CD4-positive, alpha-beta T cell treated with Interleukin-17A for 4 hours (primary cell): ENCODE measurements around the gene DNAAF1.
A peak's percentile ranks its signal among the peaks of the same experiment; 100 is the strongest.

ENCODE experiments used
- DNase-seq: peaks from one replicate; pipeline ENCODE4 v3.0.0-alpha.2; 2020; ENCODE audit warnings: mixed read lengths

DNAAF1 gene

DNA sequence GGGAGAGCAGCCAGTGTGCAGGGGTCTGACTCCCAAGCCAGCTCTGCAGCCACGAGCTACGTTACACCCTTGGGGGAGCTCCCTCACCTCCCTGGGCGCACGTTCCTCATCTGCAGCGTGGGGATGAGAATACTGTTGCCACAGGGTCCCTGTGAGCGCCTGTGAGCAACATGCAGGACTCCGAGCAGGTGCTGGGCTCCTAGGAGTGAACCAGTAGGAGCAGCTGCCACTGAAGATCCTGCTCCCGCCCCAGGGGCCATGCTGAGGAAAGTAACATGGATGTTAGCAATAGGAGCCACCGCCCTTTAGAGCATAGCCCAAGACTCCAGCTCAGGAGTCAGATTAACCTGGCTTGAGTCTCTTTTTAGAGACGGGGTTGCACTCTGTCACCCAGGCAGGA lies 15.9 kb downstream of the DNAAF1 start:
- no peak for DNase-seq

DNA sequence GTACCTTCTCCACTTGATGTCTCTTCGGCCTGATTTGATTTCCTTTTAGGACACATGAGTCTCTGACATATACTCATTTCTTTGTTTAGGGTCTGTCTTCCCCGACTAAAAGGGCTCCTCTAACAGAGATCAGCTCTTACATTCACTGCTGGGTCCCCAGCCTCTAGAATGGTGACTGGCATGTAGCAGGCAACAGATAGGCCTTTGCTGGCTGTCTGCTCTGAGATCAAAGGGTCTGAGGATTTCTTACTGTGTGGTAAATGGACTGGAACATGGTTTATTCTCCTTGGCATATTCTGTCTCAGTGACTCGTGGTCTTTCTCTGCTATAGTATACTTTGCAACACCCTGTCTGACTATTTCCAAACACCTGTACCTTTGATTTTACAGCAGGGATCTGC lies 16.7 kb downstream of the DNAAF1 start:
- DNase-seq: no peak

DNA sequence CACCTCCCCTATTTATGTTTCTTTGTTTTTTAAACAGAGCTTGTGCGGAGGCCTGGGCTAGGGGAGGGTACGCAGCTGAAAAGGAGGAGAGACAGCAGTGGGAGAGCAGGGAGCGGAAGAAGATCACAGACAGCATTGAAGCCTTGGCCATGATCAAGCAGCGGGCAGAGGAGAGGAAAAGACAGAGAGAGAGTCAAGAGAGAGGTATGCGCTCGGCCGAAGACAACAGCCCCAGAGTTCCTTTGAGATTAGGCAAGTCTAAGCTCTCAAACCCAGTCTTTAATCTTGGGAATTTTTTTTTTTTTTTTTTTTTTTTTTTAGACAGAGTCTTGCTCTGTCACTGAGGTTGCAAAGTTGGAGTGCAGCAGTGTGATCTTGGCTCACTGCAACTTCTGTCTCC lies 20.6 kb downstream of the DNAAF1 start:
- no peak for DNase-seq

DNA sequence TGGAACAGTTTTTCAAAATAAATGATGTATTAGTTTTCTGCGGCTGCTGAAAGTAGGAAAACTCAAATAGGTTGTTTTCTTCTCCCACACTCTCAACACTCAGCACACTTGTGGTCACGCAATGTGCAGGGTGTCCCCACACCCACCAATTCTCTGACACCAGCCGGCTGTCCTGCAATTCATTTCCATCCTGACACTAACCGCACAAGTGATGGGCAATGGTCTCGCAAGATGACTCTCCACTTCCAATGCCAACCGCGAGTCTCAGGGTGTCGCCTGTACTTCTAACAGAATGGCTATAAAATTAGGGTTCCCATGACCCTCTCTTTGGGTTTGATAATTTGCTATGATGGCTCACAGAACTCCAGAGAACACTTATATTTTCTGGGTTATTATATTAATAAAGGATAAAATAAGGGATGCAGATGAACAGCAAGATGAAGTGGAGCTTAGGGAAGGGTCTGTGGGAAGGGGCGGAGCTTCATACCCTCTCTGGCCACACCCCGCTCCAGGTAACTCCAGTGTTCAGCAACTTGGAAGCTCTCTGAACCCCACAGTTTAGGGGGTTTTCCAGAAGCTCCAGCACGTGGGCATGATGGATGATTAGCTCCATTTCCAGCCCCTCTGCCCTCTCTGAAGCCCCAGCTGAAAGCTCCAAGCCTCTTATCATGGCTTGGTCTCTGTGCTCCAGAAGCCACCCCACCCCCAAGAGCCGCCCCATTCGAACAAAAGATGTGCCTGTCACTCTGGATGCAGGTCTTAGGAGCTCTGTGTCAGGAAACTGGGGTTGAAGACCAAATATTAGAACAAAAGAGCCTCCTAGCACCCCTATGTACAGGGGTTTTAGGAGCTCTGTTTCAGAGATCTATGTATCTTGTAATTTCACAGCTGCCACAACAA lies 21.9 kb downstream of the DNAAF1 start:
- DNase-seq: no peak

DNA sequence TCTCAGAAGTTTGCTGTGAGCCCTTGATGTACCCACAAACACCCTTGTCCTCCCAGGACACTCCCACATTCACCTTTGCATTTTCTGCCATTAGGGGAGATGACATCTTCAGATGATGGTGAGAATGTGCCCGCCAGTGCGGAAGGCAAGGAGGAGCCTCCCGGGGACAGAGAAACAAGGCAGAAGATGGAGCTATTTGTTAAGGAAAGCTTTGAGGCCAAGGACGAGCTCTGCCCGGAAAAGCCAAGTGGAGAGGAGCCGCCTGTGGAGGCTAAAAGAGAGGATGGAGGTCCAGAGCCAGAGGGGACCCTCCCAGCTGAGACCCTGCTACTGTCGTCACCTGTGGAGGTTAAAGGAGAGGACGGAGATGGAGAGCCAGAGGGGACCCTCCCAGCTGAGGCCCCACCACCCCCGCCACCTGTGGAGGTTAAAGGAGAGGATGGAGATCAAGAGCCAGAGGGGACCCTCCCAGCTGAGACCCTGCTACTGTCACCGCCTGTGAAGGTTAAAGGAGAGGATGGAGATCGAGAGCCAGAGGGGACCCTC lies 24.7 kb downstream of the DNAAF1 start:
- no peak for DNase-seq

DNA sequence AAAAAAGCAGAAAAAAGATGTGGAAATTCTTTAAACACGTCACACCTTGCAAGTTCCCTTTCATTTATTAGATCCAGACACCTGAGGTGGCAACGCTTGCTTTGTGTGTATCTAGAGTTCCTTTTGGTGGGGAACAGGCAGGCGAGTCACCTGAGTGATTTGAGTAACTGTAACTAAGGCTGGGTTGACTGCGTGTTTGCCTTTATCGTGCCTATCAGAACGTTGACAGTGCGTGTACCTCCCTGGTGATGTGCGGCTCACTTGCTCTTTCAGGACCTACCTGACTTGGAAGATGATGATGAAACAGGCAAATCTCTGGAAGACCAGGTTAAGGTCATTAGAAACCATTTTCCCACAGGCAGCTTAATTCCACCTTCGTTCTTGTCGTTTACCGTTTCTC lies 29.3 kb downstream of the DNAAF1 start:
- DNase-seq: no peak

DNA sequence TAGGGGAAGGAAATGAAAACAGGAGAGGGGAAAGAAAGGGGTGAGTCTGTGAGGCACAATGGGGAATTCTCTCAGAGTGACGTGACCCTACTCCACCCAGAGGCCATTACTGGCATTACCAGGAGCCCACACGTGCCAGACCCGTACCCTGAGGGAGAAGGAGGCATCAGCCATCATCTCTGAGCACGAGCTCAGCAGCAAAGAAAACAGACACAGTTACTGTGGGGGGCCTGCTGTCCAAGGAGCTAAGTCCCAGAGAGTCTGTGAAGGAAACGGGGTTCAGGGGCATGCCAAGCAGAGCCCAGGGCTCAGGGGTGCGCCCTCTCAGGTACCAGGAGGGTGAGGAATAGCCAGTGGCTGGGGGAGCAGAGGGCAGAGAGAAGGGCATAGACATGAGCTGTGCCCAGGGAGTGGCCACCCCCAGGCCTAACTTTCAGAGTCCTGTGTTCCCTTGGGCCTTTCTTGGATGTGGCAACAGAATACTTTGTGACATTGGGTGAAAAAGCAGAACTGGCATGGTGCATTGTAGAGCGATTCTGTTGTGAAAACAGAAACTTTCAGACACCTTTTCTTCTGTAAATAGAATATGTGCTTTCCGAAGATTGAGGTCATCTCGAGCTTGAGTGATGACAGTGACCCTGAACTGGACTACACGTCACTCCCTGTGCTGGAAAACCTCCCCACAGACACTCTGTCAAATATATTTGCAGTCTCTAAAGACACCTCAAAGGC lies 30.4 kb downstream of the DNAAF1 start:
- peak; percentile 61 for DNase-seq

DNA sequence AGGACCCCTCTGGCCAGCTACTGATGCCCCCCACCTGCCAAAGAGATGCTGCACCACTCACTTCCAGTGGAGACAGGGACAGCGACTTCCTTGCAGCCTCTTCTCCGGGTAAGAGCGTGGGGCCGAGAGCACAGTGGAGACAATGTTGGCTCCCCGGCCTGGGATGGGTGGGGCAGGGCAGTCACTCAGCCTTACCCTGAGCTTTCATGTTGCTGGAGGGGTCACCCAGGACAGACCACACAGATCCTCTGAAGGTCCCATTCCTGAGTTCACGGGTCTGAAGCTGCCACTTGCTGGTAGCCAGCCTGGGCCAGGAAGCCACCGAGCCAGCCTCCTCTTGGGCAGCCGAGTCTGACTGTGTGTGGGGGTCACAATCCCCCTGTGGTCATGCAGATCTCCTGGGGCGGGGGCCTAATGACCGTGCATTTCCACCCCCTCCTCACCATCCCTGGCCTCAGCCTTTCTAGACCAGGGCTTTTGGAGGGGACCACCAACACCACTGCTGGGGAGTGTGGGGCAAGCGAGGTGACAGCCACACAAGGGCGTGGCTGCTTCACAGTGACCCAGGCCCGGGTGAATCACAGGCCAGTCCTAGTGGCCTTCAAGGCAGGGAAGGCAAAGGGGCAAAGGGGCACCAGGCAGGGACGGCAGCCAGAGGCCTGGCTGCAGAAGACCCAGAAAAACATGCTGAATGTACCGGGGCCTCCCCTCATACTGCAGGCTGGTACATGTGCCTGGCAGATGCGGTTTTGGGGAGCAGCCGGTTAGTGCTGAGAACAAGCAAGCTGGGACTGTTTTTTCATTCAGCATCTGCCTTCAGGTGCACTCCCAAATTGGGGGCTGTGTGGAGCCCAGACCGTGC lies 31.3 kb downstream of the DNAAF1 start:
- DNase-seq: no peak

DNA sequence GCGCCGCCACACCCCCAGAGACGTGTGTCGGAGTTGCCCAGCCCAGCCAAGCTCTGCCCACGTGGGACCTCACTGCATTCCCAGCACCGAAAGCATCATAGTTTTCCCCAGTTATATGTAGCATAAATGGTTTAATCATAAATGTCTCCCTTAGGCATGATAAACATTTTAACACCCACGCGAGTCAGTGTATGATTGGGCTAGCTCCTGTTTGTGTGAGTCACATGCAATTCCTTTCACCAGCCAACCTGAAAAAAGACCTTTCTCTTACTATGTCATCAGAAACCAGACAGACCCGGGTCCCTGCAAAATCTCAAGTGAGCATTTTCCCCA lies 32.6 kb downstream of the DNAAF1 start:
- DNase-seq: no peak

DNA sequence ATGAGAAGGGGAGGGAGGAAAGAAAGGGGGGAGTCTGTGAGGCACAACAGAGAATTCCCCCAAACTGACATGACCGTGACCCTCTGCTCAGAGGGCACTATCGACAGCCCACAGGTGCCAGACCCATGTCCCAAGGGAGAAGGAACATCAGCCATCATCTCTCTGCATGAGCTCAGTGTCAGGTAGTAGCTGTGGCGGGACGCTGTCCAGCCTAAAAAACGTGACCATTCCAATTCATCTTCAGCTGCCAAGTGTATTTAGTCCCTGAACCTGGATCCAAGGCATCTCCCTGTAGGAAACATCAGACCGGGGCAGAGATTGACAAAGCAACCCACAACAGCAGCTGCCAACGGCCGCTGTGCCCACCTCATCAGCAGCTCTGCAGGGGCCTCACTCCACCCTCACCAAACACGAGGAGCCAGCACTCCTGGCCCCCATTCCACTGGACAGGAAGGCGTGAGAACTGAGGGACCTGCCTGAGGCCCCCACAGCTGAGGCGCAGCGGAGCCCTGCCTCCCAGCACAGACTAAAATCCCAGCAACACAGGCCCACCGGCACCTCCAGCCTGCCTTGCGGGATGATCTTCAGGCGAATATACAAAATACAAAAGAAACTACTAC lies 33.1 kb downstream of the DNAAF1 start:
- DNase-seq: no peak

DNA sequence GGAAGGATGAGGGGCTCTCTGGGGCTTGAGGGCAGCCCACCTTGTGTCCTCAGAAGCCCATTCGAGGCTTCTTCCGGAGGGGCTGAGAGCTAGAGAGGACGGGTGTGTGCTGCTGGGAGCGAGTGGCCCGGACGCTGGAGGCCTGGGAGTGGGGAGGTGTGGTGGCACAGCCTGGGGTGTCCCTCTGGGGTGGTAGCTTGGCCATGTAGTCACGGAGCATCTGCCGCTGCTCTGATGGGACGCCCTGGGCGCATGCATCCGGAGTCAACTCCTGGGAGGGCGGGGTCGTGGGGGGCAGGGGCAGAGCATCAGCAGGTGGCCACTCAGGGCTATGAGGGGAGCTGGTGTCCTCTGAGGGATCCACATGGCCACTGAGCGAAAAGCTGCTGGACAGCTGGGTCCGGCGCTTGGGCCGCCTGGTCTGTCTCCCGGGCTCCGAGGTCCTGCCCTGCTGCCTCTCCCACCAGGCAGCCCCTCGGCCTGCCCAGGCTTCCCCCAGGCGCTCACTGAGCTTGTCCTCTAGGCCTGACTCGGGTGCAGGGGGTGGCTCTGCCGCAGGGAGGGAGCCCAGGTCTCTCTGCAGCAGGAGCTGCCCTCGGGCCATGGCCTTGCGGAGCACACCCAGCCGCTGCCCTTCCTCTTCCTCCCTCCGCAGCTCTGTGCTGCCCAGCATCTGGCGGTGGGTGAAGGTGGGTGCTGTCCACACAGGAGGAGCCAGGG lies 33.9 kb downstream of the DNAAF1 start:
- no peak for DNase-seq

DNA sequence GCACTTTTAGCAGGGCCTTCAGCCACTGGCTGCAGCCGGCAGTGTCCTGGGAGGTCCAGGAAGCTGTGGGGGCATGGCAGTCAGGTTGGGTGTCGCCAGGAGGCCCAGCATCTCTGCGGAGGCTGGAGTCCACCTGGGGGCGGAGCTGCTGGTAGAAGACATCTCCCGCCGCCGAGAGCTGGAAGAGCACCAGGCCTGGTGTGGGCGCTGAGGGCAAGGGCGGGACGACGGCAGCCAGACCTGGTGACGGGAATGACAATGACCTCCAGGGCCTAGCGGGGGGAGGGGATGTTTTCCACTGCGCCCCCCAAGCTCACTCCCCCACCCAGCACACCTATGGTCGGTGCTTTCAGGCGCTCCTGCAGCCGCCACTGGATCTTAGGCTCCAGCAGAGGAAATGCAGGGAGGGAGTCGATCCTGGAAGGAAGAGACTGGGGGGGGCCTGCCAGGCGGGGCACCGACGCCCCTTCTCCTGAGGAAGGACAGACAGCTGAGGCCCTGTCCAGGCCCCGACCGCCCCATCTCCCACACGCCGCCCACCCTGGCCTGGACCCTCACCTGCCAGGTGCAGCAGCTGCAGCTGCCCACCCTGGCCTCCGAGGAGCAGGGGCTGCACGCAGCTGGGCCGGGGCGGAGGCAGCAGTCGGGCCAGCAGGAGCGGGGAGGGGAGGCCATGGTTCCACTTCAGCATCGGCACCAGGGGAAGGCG lies 34.7 kb downstream of the DNAAF1 start:
- DNase-seq: no peak

DNA sequence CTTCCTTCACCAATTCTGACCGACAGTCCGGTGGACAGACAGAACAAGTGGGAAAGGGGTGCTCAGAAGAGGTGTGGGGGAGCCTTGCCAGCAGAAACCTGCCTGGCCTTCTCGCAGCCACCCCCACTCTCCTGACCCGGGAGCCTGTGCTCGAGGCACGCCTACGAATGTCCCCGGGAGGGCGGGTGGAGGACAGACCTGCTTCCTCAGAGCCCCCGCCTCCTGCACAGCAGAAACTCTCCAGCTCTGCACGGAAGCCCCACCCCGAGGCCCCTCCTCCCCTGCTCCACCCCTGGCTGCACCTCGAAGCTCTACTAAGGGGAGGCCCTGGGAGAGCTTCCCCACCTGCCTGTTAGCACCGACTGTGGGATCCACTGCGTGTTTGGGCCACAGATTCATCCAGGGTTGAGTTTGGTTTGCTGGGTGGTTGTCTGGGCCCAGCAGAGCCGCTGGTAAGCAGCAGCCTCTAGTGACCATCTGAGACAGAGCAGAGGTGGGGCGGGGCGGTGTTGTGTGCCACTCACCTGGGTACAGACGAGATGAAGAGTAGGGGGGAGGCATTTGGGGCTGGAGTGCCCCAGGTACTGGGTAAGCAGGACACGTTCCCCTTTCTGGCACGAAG lies 35.5 kb downstream of the DNAAF1 start:
- no peak for DNase-seq

DNA sequence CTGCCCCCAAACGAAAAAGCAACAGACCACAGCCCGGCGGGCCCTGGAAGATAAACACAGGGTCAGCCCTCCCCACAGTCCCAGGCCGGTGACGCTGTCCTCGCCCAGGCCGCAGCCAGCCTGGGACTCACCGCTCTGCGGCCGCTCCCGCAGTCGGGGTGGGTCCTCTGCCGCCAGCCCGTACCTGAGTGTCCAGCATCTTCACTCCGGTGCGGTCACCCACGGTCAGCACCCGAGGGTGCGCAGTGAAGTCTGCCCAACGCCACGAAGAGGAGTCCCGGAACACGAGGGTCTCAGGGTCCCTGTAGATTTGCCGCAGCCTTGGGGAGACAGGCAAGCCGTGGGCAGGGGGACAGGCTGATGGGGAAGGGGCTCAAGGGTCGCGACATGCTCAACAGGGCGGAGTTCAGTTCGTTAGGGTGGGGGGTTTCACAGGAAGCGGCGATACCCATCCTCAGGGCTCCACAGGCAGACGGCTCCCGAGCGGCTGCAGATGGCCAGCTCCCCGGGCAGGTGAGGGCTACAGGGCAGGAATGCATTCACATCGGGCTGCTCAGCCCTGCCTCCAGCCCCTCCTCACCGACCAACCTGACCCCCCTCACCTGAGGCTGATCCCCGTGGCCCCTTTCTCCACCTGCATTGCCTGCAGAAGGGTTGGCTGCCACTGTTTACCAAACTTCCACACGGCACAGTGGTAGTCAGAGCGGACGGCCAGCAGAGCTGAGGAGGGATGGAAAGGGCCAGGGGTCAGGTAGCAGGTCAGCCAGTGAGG lies 36.2 kb downstream of the DNAAF1 start:
- DNase-seq: no peak

DNA sequence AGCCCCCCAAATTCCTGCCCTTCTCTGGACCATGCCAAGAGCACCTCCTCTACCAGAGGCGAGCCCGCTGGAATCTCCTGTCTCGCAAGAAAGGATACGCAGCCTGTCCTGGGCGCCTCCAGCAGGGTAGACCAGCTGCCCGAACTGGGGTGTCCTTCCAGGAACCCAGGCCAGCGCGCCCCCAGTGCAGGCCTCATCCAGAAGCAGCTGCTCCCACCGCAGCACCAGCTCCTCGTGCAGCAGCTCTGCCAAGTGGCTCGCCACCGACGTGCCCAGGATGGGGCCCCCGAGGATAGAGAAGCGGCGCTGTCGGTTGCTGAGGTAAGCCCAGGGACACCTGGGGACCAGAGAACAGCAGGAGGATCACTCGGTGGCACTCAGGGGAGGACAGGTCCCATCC lies 37.0 kb downstream of the DNAAF1 start:
- no peak for DNase-seq

DNA sequence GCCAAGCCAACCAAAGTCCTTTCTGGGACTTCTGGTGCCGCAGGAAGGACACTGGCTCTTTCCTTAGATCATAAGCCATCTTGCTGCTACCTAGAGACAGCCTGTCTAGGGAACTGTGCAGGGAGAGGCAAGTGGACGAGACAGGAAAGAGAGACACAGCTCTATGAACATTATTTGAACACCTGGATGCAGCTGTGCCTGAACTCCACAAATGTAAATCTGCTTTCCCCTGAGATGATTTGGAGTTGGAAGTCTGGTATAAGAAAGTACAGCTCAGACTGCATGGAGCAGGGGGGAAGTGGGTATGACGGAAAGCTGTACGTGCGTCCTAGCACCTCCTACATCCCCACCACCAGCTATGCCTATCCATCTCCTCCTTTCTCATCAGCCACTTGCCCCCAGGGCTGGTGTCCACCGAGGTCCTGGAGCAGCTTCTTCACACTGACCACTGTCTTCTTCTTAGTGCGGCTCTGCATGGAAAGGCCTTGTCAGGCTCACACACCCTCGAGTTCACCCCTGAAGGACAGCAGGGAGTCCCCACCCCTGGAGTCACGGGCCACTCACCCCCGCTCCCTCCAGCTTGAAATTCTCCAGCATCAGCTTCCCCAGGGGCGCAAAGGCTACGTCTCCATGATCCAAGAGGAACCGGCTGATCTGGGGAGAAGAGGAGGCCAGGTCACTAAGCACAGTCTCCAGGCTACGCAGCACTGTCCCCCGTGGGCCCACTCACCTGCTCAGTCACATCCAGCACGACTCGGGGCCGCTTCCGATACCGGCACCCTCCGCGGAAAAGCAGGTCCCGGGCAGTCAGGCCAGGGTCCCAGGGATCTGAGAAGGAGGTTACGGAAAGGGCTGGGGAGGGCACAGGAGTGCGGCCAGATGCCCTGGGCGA lies 37.8 kb downstream of the DNAAF1 start:
- no peak for DNase-seq

DNA sequence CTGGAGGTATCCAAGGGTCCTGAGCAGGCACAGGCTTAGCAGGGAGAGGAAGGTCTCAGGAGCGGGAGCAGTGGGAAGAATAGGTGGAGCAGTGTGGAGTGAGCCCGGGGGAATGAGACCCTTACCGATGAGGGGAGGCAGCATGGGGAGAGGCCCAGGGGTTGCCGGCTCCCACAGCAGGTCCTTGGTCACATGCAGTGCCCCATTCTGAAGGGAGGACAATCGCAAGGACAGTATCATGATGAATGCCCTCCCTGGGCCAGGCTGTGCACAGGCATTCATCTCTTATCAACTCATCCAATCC lies 38.4 kb downstream of the DNAAF1 start:
- DNase-seq: no peak

DNA sequence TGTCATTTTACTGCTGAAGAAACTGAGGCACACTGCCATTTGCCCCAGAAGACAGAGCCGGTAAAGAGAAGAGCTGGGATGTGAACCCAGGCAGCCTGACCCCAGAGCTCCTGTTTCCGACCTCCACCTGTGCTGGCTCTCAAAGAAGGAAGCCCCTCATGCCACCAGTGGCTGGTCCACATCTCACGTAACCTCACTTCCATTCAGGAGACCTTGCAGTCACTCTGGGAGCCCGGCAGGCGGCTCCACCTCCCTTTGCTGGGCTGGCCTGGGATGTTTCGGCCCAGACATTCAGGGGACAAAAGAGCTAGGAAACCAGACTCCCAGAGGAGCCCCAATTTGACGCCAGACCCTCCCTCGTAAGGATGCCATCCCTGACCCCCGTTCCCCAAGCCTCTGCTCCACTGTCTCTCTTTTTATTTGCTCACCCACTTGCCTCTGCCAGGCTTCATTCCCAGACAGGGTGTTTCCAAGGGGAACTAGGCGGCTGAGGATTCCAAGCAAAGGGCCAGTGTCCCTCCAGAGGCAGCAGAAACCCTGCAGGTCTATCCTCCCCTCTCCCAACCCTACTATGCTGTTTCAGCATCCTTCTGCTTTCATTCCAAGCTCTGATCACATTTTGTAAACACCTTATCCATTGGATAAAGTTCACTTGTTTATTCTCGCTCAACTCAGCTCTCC lies 38.9 kb downstream of the DNAAF1 start:
- DNase-seq: no peak

DNA sequence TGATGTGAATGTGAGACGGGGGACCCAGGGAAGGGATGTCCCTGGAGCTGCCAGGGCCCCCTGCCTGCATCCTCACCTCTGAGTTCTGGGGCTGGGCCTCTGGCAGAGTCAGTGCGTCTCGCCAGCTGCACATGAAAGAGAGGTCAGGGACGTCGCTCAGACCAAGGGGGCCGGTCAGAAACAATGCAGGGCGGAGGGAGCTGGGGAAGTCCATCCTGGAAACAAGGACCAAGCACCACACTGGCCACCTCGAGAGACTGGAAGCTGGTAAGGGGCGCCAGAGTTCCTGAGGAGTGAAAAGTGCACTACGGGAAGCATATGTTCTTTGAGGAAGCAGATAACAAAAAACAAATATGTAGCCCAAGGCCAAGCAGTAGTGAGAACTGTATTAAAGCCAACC lies 39.7 kb downstream of the DNAAF1 start:
- DNase-seq: no peak
